ENCODE data around the gene NT5DC4.
"Not testable (repeated sequence)": the region's sequence is repeated elsewhere in the genome, so short reads cannot be mapped to it uniquely, and the experiment has no call there.

Gene NT5DC4

GRCh38 chr2:112699984-112700667 is 20.7 kb upstream of the NT5DC4 start:
- no peak for DNase-seq (ENCODE audit: low spot score)

- DNase-seq (ENCODE audit: low spot score): no peak
Measured at GRCh38 chr2:112701052-112701451, 19.8 kb upstream of the NT5DC4 start.

- no peak for DNase-seq (ENCODE audit: low spot score)
Measured at GRCh38 chr2:112703684-112704083, 17.1 kb upstream of the NT5DC4 start.

DNA sequence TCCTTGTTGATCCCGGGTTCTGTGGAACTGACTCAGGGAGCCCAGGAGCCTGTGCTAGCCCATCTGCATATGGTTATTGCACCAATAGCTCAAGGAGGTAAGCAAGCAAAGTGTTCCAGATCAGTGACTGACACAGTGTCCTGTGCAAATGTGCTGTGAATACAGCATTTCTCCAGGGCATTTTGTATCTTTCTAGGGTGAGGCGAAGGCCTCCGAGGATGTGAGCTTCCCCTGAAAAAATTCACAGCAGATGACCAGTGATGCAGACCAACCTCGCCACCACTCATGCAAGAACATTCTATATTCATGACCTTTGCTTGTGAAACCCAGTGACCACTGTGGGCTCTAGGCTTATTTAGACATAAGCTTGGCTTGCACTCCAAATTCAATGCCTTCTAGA is 15.2 kb upstream of the NT5DC4 start:
- DNase-seq (ENCODE audit: low spot score): no peak

- peak; percentile 51 for DNase-seq (ENCODE audit: low spot score)
Measured at GRCh38 chr2:112706170-112706664, 14.6 kb upstream of the NT5DC4 start.

DNA sequence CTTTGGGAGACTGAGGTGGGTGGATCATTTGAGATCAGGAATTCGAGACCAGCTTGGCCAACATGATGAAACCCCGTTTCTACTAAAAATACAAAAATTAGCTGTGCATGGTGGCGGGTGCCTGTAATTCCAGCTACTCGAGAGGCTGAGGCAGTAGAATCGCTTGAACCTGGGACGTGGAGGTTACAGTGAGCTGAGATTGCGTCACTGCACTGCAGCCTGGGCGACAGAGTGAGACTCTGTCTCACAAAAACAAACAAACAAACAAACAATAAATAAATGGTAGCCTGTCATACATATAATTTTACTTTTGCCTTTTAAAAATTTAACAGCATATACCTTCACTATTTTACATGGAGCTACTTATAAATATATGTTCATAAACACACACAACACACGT is 13.9 kb upstream of the NT5DC4 start:
- not testable (repeated sequence) for DNase-seq (ENCODE audit: low spot score)

DNA sequence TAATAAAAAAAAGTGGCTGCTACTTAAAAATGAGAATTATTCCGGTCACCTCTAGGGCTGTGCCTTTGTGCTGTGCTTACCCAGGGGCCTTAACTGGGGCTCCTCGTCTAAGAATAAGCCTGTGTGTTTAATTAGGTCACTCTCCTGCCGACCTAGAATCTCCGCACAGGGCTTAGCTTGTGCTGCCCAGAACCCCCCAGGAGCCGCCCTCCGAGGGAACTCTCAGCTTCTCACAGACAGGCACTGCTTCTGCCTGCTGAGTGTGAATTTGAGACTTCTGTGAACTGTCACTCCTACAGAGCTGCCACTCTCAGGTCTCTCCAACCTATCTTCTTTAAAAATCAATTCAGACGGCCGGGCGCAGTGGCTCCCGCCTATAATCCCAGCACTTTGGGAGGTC is 11.9 kb upstream of the NT5DC4 start:
- DNase-seq (ENCODE audit: low spot score): no peak

- no peak for DNase-seq (ENCODE audit: low spot score)
Measured at GRCh38 chr2:112709703-112710102, 11.1 kb upstream of the NT5DC4 start.

GRCh38 chr2:112710956-112711750 is 9.7 kb upstream of the NT5DC4 start:
- no peak for DNase-seq (ENCODE audit: low spot score)

DNA sequence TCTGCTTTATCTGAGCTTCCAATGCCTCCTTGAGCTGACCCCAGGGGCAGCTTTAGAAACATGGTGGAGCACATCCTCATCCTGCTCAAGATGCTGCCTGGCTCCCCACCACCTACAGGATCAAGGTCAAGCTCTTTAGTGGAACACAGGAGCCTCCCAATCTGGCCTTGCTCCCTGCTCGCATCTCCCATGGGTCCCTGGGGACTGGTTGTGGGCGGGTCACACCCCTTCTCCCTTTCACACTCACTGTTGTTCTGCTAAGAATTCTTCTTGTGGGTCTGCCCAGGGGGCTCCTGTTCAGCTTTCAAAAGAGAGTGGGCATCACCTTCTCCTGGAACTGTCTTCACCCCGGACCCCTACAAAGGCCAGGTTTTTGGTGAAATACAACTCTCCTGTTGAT is 8.4 kb upstream of the NT5DC4 start:
- DNase-seq (ENCODE audit: low spot score): no peak

GRCh38 chr2:112712903-112713584 is 7.8 kb upstream of the NT5DC4 start:
- DNase-seq (ENCODE audit: low spot score): no peak

DNA sequence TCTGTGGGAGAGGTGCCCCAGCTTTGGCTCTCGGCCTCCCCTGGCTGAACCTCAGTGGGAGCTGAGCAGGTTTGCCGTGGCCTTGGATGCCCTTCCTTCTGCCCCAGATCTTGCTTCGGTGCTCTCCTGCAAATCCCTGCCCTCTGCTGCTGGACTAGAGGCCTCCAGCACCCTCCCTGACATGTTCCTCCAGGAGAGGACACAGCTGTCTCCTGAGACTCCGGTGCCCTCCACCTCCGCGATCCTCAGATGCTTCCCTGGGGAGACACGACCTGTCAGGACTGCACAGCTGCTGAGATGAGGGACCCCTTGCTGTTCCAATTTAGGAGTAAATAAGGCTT is 7.3 kb upstream of the NT5DC4 start:
- DNase-seq (ENCODE audit: low spot score): no peak

GRCh38 chr2:112713926-112714325 is 6.9 kb upstream of the NT5DC4 start:
- DNase-seq (ENCODE audit: low spot score): no peak

- DNase-seq (ENCODE audit: low spot score): no peak
Measured at GRCh38 chr2:112714331-112714730, 6.5 kb upstream of the NT5DC4 start.

DNA sequence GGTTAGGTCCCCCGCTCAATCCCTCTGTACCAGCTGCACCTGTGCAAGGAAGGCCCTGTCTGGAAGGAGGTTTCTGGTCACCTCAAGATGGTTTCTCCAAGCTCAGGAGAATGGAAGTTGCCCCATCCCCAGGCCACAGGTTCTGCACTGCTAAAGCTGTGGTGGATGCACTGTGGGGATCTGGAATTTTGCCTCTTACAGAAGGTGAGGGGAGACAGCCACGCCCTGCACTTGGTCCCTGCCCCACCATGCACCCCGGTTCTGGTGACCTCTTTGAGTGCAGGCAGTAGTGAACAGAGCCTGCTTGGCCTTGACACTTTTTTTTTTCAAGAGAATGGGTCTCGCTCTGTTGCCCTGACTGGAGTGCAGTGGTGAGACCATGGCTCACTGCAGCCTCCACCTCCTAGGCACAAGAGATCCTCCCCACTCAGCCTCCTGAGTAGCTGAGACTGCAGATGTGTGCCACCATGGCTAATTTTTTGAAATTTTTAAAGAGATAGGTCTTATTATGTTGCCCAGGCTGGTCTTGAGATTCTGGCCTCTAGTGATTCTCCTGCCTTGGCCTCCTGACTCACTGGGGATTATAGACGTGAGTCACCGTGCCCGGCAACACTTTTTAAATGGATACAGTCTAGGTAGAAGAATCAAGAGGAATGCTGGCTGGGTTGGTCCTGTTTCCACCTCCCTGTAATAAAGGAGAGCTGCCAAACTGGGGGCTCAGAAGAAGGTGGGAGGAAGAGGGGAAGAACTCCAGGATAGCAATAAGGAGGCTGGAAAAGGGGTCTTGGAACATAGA is 5.8 kb upstream of the NT5DC4 start:
- DNase-seq (ENCODE audit: low spot score): no peak

DNA sequence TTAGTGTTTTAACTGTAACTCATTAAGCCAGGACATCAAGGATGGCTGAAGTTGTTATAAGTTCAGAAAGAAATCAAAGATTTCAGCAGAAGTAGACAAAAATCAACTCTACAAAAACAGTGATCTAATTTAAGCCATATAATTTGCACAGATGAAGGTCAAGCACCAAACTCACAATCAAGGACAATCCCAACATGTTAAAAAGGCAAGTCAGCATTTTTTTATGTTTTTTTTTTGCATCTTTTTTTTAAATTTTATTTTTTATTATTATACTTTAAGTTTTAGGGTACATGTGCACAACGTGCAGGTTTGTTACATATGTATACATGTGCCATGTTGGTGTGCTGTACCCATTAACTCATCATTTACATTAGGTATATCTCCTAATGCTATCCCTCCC is 4.7 kb upstream of the NT5DC4 start:
- DNase-seq (ENCODE audit: low spot score): not testable (repeated sequence)

DNA sequence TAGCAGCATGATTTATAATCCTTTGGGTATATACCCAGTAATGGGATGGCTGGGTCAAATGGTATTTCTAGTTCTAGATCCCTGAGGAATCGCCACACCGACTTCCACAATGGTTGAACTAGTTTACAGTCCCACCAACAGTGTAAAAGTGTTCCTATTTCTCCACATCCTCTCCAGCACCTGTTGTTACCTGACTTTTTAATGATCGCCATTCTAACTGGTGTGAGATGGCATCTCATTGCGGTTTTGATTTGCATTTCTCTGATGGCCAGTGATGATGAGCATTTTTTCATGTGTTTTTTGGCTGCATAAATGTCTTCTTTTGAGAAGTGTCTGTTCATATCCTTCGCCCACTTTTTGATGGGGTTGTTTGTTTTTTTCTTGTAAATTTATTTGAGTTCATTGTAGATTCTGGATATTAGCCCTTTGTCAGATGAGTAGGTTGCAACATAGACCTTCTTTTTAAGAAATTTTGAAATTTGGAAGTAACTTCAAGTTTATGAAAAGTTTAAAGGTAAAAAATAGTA is 3.9 kb upstream of the NT5DC4 start:
- DNase-seq (ENCODE audit: low spot score): not testable (repeated sequence)

GRCh38 chr2:112718863-112719370 is 1.9 kb upstream of the NT5DC4 start:
- no peak for DNase-seq (ENCODE audit: low spot score)

DNA sequence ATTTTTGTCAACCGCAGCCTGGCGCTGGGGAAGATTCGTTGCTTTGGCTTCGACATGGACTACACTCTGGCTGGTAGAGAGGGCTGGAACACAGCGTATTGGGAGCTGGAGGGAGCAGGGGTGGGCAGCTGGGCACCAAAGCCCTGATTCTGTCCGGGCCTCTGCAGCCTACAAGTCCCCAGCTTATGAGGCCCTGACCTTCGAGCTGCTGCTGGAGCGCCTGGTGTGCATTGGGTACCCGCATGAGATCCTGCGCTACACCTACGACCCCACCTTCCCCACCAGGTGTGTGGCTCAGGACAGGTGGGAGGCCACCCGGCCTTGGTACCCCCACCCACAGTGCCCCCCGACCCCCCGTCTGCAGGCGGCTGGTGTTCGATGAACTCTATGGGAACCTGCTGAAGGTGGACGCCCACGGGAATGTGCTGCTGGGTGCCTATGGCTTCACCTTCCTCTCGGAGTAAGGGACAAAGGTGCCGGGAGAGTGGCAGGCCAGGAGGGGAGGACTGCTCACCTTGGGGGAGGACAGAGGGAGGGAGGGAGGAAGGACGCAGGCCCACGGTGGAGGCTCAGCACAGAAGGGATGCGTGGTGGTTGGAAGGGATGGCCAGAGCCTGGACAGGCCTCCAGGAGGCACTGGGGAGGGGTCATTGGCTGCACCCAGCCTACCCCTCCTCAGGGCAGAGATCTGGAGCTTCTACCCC is 1.2 kb downstream of the NT5DC4 start:
- no peak for DNase-seq (ENCODE audit: low spot score)

- DNase-seq (ENCODE audit: low spot score): no peak
Measured at GRCh38 chr2:112722816-112723546, 2.2 kb downstream of the NT5DC4 start.

Measured in hematopoietic multipotent progenitor cell treated with erythropoietin and hydrocortisone succinate and interleukin-3 and kit ligand, for 15 days (in vitro differentiated cells).